Loucy (cell line): Measurements from ENCODE around the gene BRPF3.

ENCODE experiments used
- H2AFZ ChIP-seq: fragments of 200-600 bp; sonication (generic); 2 replicates; pipeline ENCODE4 v1.6.0; 2016; ENCODE audit warnings: antibody characterized with exemption, mild to moderate bottlenecking, low read length, moderate library complexity
- H3F3A ChIP-seq: fragments of 200-600 bp; 2 replicates; pipeline ENCODE4 v1.6.0; 2016; ENCODE audit warnings: antibody characterized with exemption, low read depth, mild to moderate bottlenecking
- H3K27me3 ChIP-seq: fragments of 200-600 bp; sonication (generic); 2 replicates; pipeline ENCODE4 v1.6.1; 2014; ENCODE audit warnings: low read length, mild to moderate bottlenecking; ENCODE audit not compliant: insufficient read depth, poor library complexity, severe bottlenecking
- H3K36me3 ChIP-seq: fragments of 200-600 bp; sonication (generic); 2 replicates; pipeline ENCODE4 v1.6.1; 2016; ENCODE audit warnings: low read length; ENCODE audit not compliant: insufficient read depth
- H3K4me1 ChIP-seq: fragments of 200-600 bp; sonication (generic); 2 replicates; pipeline ENCODE4 v1.5.1; 2014; ENCODE audit warnings: low read length, mild to moderate bottlenecking; ENCODE audit not compliant: insufficient read depth, poor library complexity, severe bottlenecking
- H3K4me2 ChIP-seq: fragments of 200-600 bp; sonication (generic); 2 replicates; pipeline ENCODE4 v1.6.0; 2014; ENCODE audit warnings: antibody characterized with exemption, low read length, low read depth, mild to moderate bottlenecking; ENCODE audit not compliant: poor library complexity, severe bottlenecking
- H3K4me3 ChIP-seq: fragments of 200-600 bp; sonication (generic); 2 replicates; pipeline ENCODE4 v1.5.1; 2014; ENCODE audit warnings: low read length, mild to moderate bottlenecking, mixed read lengths; ENCODE audit not compliant: poor library complexity, severe bottlenecking
- H3K79me2 ChIP-seq: fragments of 200-600 bp; sonication (generic); 2 replicates; pipeline ENCODE4 v1.6.1; 2014; ENCODE audit warnings: low read length; ENCODE audit not compliant: insufficient read depth
- H3K9ac ChIP-seq: fragments of 200-600 bp; sonication (generic); 2 replicates; pipeline ENCODE4 v1.6.0; 2014; ENCODE audit warnings: mild to moderate bottlenecking, low read depth, low read length, moderate library complexity; ENCODE audit not compliant: poor library complexity, severe bottlenecking
- H3K9me2 ChIP-seq: fragments of 200-600 bp; sonication (generic); replicated peaks from 2 replicates; pipeline ENCODE4 v1.6.1; 2016; ENCODE audit warnings: low read depth, low read length, mixed read lengths
- H3K9me3 ChIP-seq: fragments of 200-600 bp; sonication (generic); 2 replicates; pipeline ENCODE4 v1.6.1; 2014; ENCODE audit warnings: mild to moderate bottlenecking, antibody characterized with exemption, low read length, low read depth; ENCODE audit not compliant: insufficient read depth
- H4K20me1 ChIP-seq: fragments of 200-600 bp; sonication (generic); 2 replicates; pipeline ENCODE4 v1.6.0; 2014; ENCODE audit warnings: antibody characterized with exemption, low read length, mild to moderate bottlenecking; ENCODE audit not compliant: insufficient read depth, poor library complexity, severe bottlenecking
- EZH2phosphoT487 ChIP-seq: fragments of 200-600 bp; IDR thresholded peaks from 2 replicates; pipeline ENCODE4 v1.6.1; 2018; ENCODE audit warnings: antibody characterized with exemption, mild to moderate bottlenecking, moderate library complexity, borderline replicate concordance
- TF ChIP-seq, protein P1 (sequence below): fragments of 200-600 bp; sonication (generic); conservative IDR thresholded peaks from 2 replicates; pipeline ENCODE4 v1.5.1; 2014; ENCODE audit warnings: mild to moderate bottlenecking, antibody characterized with exemption, low read length

BRPF3 gene

DNA sequence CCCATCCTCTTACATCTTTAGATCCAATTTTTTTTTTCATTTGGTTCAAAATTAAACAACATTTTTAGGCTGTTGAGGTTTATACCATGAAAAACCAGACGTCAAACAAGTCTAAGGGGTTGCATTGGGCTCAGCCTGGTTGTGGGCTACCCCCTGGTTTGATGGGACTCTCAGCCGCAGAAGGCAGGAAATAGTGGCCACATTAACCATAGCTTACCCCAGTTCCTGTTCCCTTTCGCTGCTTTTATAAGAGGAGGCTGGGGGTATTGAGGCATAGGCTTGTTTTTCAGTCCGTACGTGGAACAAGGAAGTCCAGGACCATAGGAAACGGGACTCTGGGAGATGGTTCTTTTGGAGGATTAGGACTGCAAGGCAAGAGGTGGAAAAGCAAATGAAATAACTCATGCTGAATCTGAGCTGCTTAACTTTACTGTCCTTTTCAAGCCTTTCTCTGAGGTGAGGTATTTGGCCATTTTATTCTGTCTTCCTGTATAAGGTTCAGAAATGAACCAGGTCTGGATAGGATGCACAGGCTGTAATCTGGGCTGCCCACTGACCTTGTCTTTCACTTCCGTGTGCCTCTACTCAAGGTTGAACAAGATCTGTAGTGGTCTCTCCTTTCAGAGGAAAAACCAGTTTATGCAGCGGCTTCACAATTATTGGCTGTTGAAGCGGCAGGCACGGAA, 7.7 kb downstream of the BRPF3 start:
- Histone ChIP-seq H3K4me2 (peak overlapping the region; percentile 94), H3K36me3 (peaks cover 43% of the 10 kb centered on the region; the same call in 1 of the 2 replicates), H4K20me1 (peaks cover 34% of the 10 kb centered on the region)

DNA sequence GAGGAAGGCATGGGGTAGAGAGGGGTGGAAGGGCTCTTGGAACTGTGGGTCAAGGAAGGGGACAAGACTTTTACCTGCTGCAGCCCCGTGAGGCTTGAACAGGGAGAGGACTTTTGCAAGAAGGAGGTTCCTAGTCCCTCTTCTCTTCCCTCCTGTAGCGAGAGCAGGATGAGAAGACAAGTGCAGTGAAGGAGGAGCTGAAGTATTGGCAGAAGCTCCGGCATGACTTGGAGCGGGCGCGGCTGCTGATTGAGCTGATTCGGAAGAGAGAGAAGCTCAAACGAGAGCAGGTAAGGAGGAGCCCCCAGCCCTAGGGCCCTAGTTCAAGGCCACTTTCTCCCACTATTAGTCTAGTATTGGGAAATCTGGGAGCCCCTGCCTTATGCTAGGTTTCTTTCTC, 10.6 kb downstream of the BRPF3 start:
- no peak overlapping the region for H3K9ac ChIP-seq
- peaks cover 41% of the 10 kb centered on the region for H3K4me1 ChIP-seq
- no peaks in the 10 kb centered on the region for H3K9me3 ChIP-seq
- H4K20me1 ChIP-seq: peaks cover 21% of the 10 kb centered on the region
- H3K4me2 ChIP-seq: no peak overlapping the region
- H3K79me2 ChIP-seq: peaks cover 45% of the 10 kb centered on the region
- H3K9me2 ChIP-seq: no peaks in the 10 kb centered on the region
- H3F3A ChIP-seq: peaks cover 5% of the 10 kb centered on the region; the same call in 1 of the 2 replicates
- peaks cover 61% of the 10 kb centered on the region; the same call in 1 of the 2 replicates for H3K36me3 ChIP-seq
- TF ChIP-seq, protein P1, sequence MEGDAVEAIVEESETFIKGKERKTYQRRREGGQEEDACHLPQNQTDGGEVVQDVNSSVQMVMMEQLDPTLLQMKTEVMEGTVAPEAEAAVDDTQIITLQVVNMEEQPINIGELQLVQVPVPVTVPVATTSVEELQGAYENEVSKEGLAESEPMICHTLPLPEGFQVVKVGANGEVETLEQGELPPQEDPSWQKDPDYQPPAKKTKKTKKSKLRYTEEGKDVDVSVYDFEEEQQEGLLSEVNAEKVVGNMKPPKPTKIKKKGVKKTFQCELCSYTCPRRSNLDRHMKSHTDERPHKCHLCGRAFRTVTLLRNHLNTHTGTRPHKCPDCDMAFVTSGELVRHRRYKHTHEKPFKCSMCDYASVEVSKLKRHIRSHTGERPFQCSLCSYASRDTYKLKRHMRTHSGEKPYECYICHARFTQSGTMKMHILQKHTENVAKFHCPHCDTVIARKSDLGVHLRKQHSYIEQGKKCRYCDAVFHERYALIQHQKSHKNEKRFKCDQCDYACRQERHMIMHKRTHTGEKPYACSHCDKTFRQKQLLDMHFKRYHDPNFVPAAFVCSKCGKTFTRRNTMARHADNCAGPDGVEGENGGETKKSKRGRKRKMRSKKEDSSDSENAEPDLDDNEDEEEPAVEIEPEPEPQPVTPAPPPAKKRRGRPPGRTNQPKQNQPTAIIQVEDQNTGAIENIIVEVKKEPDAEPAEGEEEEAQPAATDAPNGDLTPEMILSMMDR: no peak
- TF ChIP-seq EZH2phosphoT487: no peak
- H2AFZ ChIP-seq: no peak overlapping the region
- no peak overlapping the region for H3K4me3 ChIP-seq
- H3K27me3 ChIP-seq: no peaks in the 10 kb centered on the region

More for the DNA sequence above, 7.7 kb downstream of the BRPF3 start:
- Histone ChIP-seq H2AFZ (no peak overlapping the region), H3K9me2 (no peaks in the 10 kb centered on the region), H3K9me3 (no peaks in the 10 kb centered on the region), H3F3A (peaks cover 5% of the 10 kb centered on the region; the same call in 1 of the 2 replicates), H3K27me3 (no peaks in the 10 kb centered on the region), H3K9ac (peak overlapping the region; percentile 9), H3K4me1 (peaks cover 57% of the 10 kb centered on the region), H3K79me2 (peaks cover 73% of the 10 kb centered on the region), H3K4me3 (peak overlapping the region; percentile 70)
- TF ChIP-seq, protein P1: no peak
- no peak for TF ChIP-seq EZH2phosphoT487

DNA sequence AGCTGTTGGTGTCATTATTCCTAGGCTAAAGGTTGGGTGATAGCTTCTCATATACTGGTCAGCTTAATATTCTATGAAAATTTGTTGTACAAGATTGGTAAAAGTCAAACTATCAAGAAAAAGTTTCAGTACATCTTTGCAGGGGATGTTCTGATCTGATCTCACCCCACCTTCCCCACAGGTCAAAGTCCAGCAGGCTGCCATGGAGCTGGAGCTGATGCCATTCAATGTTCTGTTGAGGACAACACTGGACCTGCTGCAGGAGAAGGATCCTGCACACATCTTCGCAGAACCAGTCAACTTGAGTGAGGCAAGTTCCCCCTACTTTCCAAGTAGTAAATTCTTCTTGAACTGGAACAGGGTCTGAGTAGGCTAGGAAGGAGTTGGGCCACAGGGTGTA, 13.1 kb downstream of the BRPF3 start:
- Histone ChIP-seq H3K4me2 (no peak overlapping the region), H3K27me3 (no peaks in the 10 kb centered on the region), H3K4me1 (peaks cover 19% of the 10 kb centered on the region), H4K20me1 (peaks cover 7% of the 10 kb centered on the region), H3F3A (no peaks in the 10 kb centered on the region), H3K36me3 (peaks cover 83% of the 10 kb centered on the region; the same call in 1 of the 2 replicates), H2AFZ (no peak overlapping the region), H3K9ac (no peak overlapping the region), H3K9me2 (no peaks in the 10 kb centered on the region), H3K4me3 (no peak overlapping the region), H3K79me2 (peaks cover 29% of the 10 kb centered on the region), H3K9me3 (no peaks in the 10 kb centered on the region)
- TF ChIP-seq, protein P1: no peak
- TF ChIP-seq EZH2phosphoT487: no peak
